BLaER1 treated with 17β-estradiol and CSF1 and Interleukin-3, amounts not matched to agents 10 nM and 100 nM (cell line): Measurements from ENCODE around the gene RNASE7.

ENCODE experiments used
- H3K27ac ChIP-seq, 11 experiments: shearing (Covaris generic); formaldehyde crosslinking; 2 replicates each; pipeline ENCODE4 v1.8.1; 2022
- H3K27me3 ChIP-seq, 11 experiments: shearing (Covaris generic); formaldehyde crosslinking; 2 replicates each; pipeline ENCODE4 v1.8.1; 2022
- H3K36me3 ChIP-seq, 11 experiments: shearing (Covaris generic); formaldehyde crosslinking; 2 replicates each; pipeline ENCODE4 v1.8.1; 2022
- H3K4me1 ChIP-seq, 10 experiments: shearing (Covaris generic); formaldehyde crosslinking; 2 replicates each; pipeline ENCODE4 v1.8.1; 2022
- H3K4me2 ChIP-seq, 11 experiments: shearing (Covaris generic); formaldehyde crosslinking; 2 replicates each; pipeline ENCODE4 v1.8.1; 2022
- H3K4me3 ChIP-seq, 10 experiments: shearing (Covaris generic); formaldehyde crosslinking; 2 replicates each; pipeline ENCODE4 v1.8.1; 2022
- H3K9ac ChIP-seq, 11 experiments: shearing (Covaris generic); formaldehyde crosslinking; 2 replicates each; pipeline ENCODE4 v1.8.1; 2022
- H3K9me3 ChIP-seq, 11 experiments: shearing (Covaris generic); formaldehyde crosslinking; replicated peaks in 1 of 11; 2 replicates each; pipeline ENCODE4 v1.8.1; 2022
- H4K20me1 ChIP-seq, 11 experiments: shearing (Covaris generic); formaldehyde crosslinking; 2 replicates each; pipeline ENCODE4 v1.8.1; 2022
- Cebpa-rat ChIP-seq, 11 experiments: shearing (Covaris generic); IDR thresholded peaks; 2 replicates each; pipeline ENCODE4 v1.8.1; 2022

The RNASE7 gene

GRCh38 chr14:21078726-21079125 is 36.6 kb downstream of the RNASE7 start:
- Histone ChIP-seq H3K4me2 (peak overlapping the region in 3 of 11 experiments; percentile 1 to 26 (median 14); a peak in 1 of 22 replicates), H3K9ac (0 out of 22 replicates have a peak overlapping the region, but pooled peaks of 1 of the 11 experiments have one; percentile 9), H3K36me3 (peaks cover 45 to 100% (median 92%) of the 10 kb centered on the region in 11 experiments), H3K27ac (no peak overlapping the region), H4K20me1 (peaks cover 0 to 30% (median 0%) of the 10 kb centered on the region in 11 experiments; a peak in 8 of 22 replicates), H3K4me3 (no peak overlapping the region), H3K9me3 (no peaks in the 10 kb centered on the region), H3K4me1 (peaks cover 5 to 37% (median 22%) of the 10 kb centered on the region in 10 experiments), H3K27me3 (no peaks in the 10 kb centered on the region)
- no peak for TF ChIP-seq Cebpa-rat (IDR thresholded peaks at IDR 0.05)

GRCh38 chr14:21081521-21082142 is 39.5 kb downstream of the RNASE7 start:
- H3K36me3 ChIP-seq, result peaks cover 45 to 100% (median 94%) of the 10 kb centered on the region in 11 experiments
- H3K4me3 ChIP-seq, result no peak overlapping the region
- H3K27ac ChIP-seq, result peak overlapping the region in 2 of 11 experiments; percentile 12 to 13; a peak in 1 of 22 replicates
- H3K4me1 ChIP-seq, result peaks cover 7 to 48% (median 25%) of the 10 kb centered on the region in 10 experiments
- no peaks in the 10 kb centered on the region for H3K9me3 ChIP-seq
- peak overlapping the region in 1 of 11 experiments; percentile 17; a peak in 2 of 22 replicates for H3K9ac ChIP-seq
- H4K20me1 ChIP-seq, result peaks cover 0 to 34% (median 0%) of the 10 kb centered on the region in 11 experiments; a peak in 7 of 22 replicates
- no peaks in the 10 kb centered on the region for H3K27me3 ChIP-seq
- no peak overlapping the region for H3K4me2 ChIP-seq
- TF ChIP-seq Cebpa-rat (IDR thresholded peaks at IDR 0.05), result no peak

DNA sequence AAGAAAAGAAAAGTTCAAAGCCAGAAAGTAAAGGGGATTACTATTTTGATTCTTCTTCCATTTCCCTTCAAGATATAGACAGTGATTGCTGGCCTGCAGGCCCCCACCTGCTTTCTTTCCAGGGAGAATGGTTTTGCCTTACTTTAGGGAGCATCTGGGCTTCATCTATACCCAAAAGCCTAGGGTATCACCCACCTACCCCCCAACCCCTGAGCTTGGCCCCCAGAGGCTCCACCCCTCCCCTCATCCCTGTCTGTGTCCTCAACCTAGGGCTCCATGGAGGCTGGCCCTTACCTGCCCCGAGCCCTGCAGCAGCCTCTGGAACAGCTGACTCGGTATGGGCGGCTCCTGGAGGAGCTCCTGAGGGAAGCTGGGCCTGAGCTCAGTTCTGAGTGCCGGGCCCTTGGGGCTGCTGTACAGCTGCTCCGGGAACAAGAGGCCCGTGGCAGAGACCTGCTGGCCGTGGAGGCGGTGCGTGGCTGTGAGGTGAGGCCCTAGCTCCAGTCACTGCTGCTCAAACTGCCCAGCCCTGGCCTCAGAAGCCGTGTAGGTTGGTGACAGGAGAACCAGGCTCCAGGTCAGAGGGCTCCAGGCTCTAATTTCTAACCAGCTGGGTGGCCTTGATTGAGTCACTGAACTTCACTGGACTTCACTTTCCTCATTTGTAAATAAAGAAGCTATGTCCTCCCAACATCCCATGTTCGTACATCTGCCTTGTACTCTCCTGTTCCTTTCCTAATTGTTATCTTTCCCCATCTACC is 41.6 kb downstream of the RNASE7 start:
- Histone ChIP-seq H3K4me1 (peaks cover 12 to 54% (median 40%) of the 10 kb centered on the region in 10 experiments), H3K36me3 (peaks cover 38 to 95% (median 77%) of the 10 kb centered on the region in 11 experiments), H4K20me1 (peaks cover 0 to 44% (median 8%) of the 10 kb centered on the region in 11 experiments; a peak in 13 of 22 replicates), H3K4me2 (no peak overlapping the region), H3K9ac (no peak overlapping the region), H3K9me3 (no peaks in the 10 kb centered on the region), H3K27me3 (no peaks in the 10 kb centered on the region), H3K4me3 (no peak overlapping the region), H3K27ac (no peak overlapping the region)
- TF ChIP-seq Cebpa-rat (IDR thresholded peaks at IDR 0.05), result no peak

- H3K27ac ChIP-seq, result no peak overlapping the region
- no peaks in the 10 kb centered on the region for H3K9me3 ChIP-seq
- H3K4me3 ChIP-seq, result no peak overlapping the region
- 0 out of 22 replicates have a peak overlapping the region, but pooled peaks of 1 of the 11 experiments have one; percentile 9 for H3K4me2 ChIP-seq
- no peak overlapping the region for H3K9ac ChIP-seq
- H3K4me1 ChIP-seq, result peaks cover 12 to 54% (median 41%) of the 10 kb centered on the region in 10 experiments
- H3K36me3 ChIP-seq, result peaks cover 33 to 95% (median 70%) of the 10 kb centered on the region in 11 experiments
- H4K20me1 ChIP-seq, result peaks cover 0 to 47% (median 8%) of the 10 kb centered on the region in 11 experiments; a peak in 13 of 22 replicates
- H3K27me3 ChIP-seq, result no peaks in the 10 kb centered on the region
- TF ChIP-seq Cebpa-rat (IDR thresholded peaks at IDR 0.05), result no peak
Observed at GRCh38 chr14:21084396-21084795, 42.2 kb downstream of the RNASE7 start.

DNA sequence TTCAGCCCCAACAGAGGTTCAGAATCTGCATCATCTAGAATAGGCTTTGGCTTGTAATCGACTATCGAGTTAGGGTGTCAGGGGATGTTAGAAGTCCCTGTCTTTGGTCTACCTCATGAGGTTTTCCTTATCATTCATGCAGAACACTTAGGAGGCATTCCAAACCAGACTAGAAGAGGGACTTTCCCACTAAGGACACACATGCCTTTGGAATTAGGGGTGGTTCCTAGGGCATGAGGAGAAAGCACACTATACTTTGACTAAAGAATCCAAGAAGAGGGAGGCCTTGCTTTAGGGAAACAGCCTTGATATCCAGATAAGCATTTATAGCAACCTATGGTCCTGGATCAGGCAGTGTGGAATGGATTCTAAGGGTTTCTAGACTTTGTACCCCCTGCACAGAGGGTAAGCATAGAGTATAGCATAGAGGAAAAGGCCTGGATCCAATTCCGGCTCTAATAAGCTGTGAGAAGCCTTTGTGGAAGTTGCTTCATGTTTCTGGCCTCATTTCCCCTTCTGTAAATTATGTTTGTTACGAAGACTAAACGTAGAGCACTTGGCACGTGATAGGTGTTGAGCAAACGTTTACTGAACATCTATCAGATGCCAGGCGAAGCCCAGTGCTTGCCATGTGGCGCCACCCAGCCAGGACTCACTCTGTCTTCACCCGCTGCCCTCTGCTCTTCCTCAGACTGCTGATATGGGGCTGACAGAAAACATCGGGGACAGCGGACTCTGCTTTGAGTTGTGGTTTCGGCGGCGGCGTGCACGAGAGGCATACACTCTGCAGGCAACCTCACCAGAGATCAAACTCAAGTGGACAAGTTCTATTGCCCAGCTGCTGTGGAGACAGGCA is 43.1 kb downstream of the RNASE7 start:
- H3K27ac ChIP-seq, result peak overlapping the region in 2 of 11 experiments; percentile 18 to 84; a peak in 2 of 22 replicates
- H3K27me3 ChIP-seq, result no peaks in the 10 kb centered on the region
- TF ChIP-seq Cebpa-rat (IDR thresholded peaks at IDR 0.05), result no peak
- H3K4me3 ChIP-seq, result no peak overlapping the region
- peaks cover 33 to 95% (median 68%) of the 10 kb centered on the region in 11 experiments for H3K36me3 ChIP-seq
- H3K4me1 ChIP-seq, result peaks cover 12 to 58% (median 39%) of the 10 kb centered on the region in 10 experiments
- H3K4me2 ChIP-seq, result peak overlapping the region in 2 of 11 experiments; percentile 1 to 9; a peak in 1 of 22 replicates
- no peak overlapping the region for H3K9ac ChIP-seq
- H4K20me1 ChIP-seq, result peaks cover 0 to 54% (median 10%) of the 10 kb centered on the region in 11 experiments; a peak in 13 of 22 replicates
- H3K9me3 ChIP-seq, result no peaks in the 10 kb centered on the region

DNA sequence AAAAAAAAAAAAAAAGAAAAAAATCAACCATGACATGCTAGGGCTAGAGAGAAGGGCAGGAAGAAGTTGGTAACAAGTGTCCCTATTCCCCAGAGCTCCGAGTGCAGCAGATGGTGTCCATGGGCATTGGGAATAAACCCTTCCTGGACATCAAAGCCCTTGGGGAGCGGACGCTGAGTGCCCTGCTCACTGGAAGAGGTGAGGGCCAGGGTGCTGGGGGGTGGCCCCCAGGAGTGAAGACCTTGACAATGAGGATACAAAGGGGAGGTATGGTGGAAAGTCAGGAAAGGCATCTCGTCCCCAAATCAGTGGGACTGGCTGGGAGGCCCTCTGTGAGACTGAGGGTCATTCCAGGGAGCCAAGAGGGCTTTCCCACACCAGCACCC is 44.7 kb downstream of the RNASE7 start:
- H3K36me3 ChIP-seq, result peaks cover 37 to 95% (median 78%) of the 10 kb centered on the region in 11 experiments

DNA sequence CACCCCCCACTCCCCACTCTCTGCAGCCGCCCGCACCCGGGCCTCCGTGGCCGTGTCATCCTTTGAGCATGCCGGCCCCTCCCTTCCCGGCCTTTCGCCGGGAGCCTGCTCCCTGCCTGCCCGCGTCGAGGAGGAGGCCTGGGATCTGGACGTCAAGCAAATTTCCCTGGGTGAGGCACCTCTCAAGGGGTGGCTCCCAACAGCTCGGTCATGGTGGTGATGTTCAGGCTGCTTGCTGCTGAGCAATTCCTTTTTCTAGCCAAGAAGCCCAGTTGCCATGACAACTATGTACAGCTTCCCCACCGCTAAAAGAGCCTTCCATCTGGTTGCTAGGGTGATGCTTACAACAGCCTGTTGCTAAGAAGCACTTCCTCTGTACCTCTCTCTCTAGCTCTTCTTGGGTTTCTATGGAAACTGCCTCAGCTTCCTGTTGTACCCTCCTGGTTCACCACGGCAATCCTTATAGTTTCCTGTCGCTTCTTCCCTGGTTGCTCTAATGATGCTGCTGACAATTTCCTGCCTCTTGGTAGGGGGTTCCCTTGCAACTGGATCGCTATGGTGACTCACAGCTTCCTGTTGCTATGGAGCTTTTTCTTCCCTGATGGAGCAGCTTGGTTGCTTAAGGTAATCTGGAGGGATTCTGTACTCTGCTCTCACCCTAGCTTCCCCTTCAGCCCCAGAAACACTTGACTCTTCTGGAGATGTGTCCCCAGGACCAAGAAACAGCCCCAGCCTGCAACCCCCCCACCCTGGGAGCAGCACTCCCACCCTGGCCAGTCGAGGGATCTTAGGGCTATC is 45.3 kb downstream of the RNASE7 start:
- H3K9me3 ChIP-seq, result no peaks in the 10 kb centered on the region
- peak overlapping the region in 4 of 11 experiments; percentile 28 to 57 (median 38); a peak in 4 of 22 replicates for H3K9ac ChIP-seq
- peaks cover 31 to 92% (median 74%) of the 10 kb centered on the region in 11 experiments for H3K36me3 ChIP-seq
- H3K4me1 ChIP-seq, result peaks cover 20 to 78% (median 51%) of the 10 kb centered on the region in 10 experiments
- peak overlapping the region; percentile 39 to 88 (median 73); a peak in 21 of 22 replicates for H3K4me2 ChIP-seq
- no peak; a peak in 1 of 22 replicates for TF ChIP-seq Cebpa-rat (IDR thresholded peaks at IDR 0.05)
- no peak overlapping the region; a peak in 2 of 20 replicates for H3K4me3 ChIP-seq
- no peaks in the 10 kb centered on the region for H3K27me3 ChIP-seq
- peak overlapping the region in 10 of 11 experiments; percentile 17 to 84 (median 61); a peak in 13 of 22 replicates for H3K27ac ChIP-seq
- peaks cover 0 to 63% (median 18%) of the 10 kb centered on the region in 11 experiments; a peak in 13 of 22 replicates for H4K20me1 ChIP-seq

More for the DNA sequence above, 44.7 kb downstream of the RNASE7 start:
- no peak overlapping the region; a peak in 2 of 20 replicates for H3K4me3 ChIP-seq
- no peaks in the 10 kb centered on the region for H3K9me3 ChIP-seq
- H3K4me1 ChIP-seq, result peaks cover 15 to 73% (median 46%) of the 10 kb centered on the region in 10 experiments
- H3K27me3 ChIP-seq, result no peaks in the 10 kb centered on the region
- H3K4me2 ChIP-seq, result peak overlapping the region; percentile 39 to 88 (median 73); a peak in 21 of 22 replicates
- TF ChIP-seq Cebpa-rat (IDR thresholded peaks at IDR 0.05), result no peak
- H3K27ac ChIP-seq, result peak overlapping the region in 10 of 11 experiments; percentile 17 to 84 (median 61); a peak in 13 of 22 replicates
- H3K9ac ChIP-seq, result peak overlapping the region in 4 of 11 experiments; percentile 28 to 57 (median 36); a peak in 4 of 22 replicates
- peaks cover 0 to 60% (median 15%) of the 10 kb centered on the region in 11 experiments; a peak in 13 of 22 replicates for H4K20me1 ChIP-seq
